Uterus (tissue), 2 donors: Measurements from ENCODE around the gene RNASET2.

ENCODE experiments used
- CTCF ChIP-seq, 4 experiments: fragments of 200-600 bp in 2 of 4; fragments of 450-650 bp in 2 of 4; sonication (generic) in 2 of 4; IDR thresholded peaks; one replicate each; pipeline ENCODE4 v1.5.1; 2016 to 2019; ENCODE audit warnings: antibody characterized with exemption in 4 of 4, mild to moderate bottlenecking in 2 of 4, moderate library complexity in 1 of 4
- POLR2A ChIP-seq, 2 donors: fragments of 450-650 bp; IDR thresholded peaks; one replicate each; pipeline ENCODE4 v1.6.1; 2016; ENCODE audit warnings: antibody characterized with exemption in 2 of 2, mild to moderate bottlenecking in 1 of 2, moderate library complexity in 1 of 2

- TF ChIP-seq CTCF (IDR thresholded peaks at IDR 0.05) (no peak), POLR2A (IDR thresholded peaks at IDR 0.05) (no peak)
These were observed 40.1 kb upstream of the RNASET2 start for GRCh38 chr6:166996406-166996805.
